Measurements from ENCODE around the gene STARD13.

Gene STARD13

GRCh38 chr13:33235564-33235963 lies 50.0 kb downstream of the STARD13 start:
- H3K36me3 Mint-ChIP-seq (ENCODE audit: insufficient read depth) = peaks cover 1% of the 10 kb centered on the region
- no peak overlapping the region for H3K27ac Mint-ChIP-seq (ENCODE audit: low read depth)
- H3K9me3 Mint-ChIP-seq = peaks cover 6% of the 10 kb centered on the region
- no peaks in the 10 kb centered on the region for H3K4me1 Mint-ChIP-seq
- H3K27me3 Mint-ChIP-seq = peaks cover 9% of the 10 kb centered on the region
- no peak for ATAC-seq (replicated peaks; ENCODE audit: extremely low read depth, poor library complexity, severe bottlenecking)
- no peak overlapping the region for H3K4me3 Mint-ChIP-seq
- no peak for DNase-seq (ENCODE audit: low spot score in 2 of 2)

GRCh38 chr13:33235078-33235477 lies 50.5 kb downstream of the STARD13 start:
- no peak overlapping the region for H3K27ac Mint-ChIP-seq (ENCODE audit: low read depth)
- no peaks in the 10 kb centered on the region for H3K4me1 Mint-ChIP-seq
- DNase-seq (ENCODE audit: low spot score in 2 of 2) (no peak), ATAC-seq (replicated peaks; ENCODE audit: extremely low read depth, poor library complexity, severe bottlenecking) (no peak)
- H3K4me3 Mint-ChIP-seq = no peak overlapping the region
- peaks cover 9% of the 10 kb centered on the region for H3K27me3 Mint-ChIP-seq
- H3K9me3 Mint-ChIP-seq = peaks cover 6% of the 10 kb centered on the region
- peaks cover 1% of the 10 kb centered on the region for H3K36me3 Mint-ChIP-seq (ENCODE audit: insufficient read depth)

- Mint-ChIP-seq H3K27ac (ENCODE audit: low read depth) (no peak overlapping the region), H3K9me3 (peaks cover 6% of the 10 kb centered on the region), H3K36me3 (ENCODE audit: insufficient read depth) (peaks cover 1% of the 10 kb centered on the region), H3K4me3 (no peak overlapping the region), H3K27me3 (peaks cover 9% of the 10 kb centered on the region), H3K4me1 (no peaks in the 10 kb centered on the region)
- DNase-seq (ENCODE audit: low spot score in 2 of 2) (no peak), ATAC-seq (replicated peaks; ENCODE audit: extremely low read depth, poor library complexity, severe bottlenecking) (no peak)
Observed at GRCh38 chr13:33233547-33233946, 52.0 kb downstream of the STARD13 start.

GRCh38 chr13:33232883-33233282 lies 52.7 kb downstream of the STARD13 start:
- peaks cover 8% of the 10 kb centered on the region for H3K27me3 Mint-ChIP-seq
- DNase-seq (ENCODE audit: low spot score in 2 of 2) (no peak), ATAC-seq (replicated peaks; ENCODE audit: extremely low read depth, poor library complexity, severe bottlenecking) (no peak)
- no peak overlapping the region for H3K4me3 Mint-ChIP-seq
- H3K27ac Mint-ChIP-seq (ENCODE audit: low read depth) = no peak overlapping the region
- H3K9me3 Mint-ChIP-seq = peaks cover 6% of the 10 kb centered on the region
- peaks cover 1% of the 10 kb centered on the region for H3K36me3 Mint-ChIP-seq (ENCODE audit: insufficient read depth)
- no peaks in the 10 kb centered on the region for H3K4me1 Mint-ChIP-seq

- ATAC-seq (replicated peaks; ENCODE audit: extremely low read depth, poor library complexity, severe bottlenecking) (no peak), DNase-seq (ENCODE audit: low spot score in 2 of 2) (no peak)
- Mint-ChIP-seq H3K4me1 (no peaks in the 10 kb centered on the region), H3K27ac (ENCODE audit: low read depth) (no peak overlapping the region), H3K36me3 (ENCODE audit: insufficient read depth) (peaks cover 1% of the 10 kb centered on the region), H3K9me3 (peaks cover 6% of the 10 kb centered on the region), H3K4me3 (no peak overlapping the region), H3K27me3 (no peaks in the 10 kb centered on the region)
Observed at GRCh38 chr13:33231339-33231738, 54.2 kb downstream of the STARD13 start.

- Mint-ChIP-seq H3K36me3 (ENCODE audit: insufficient read depth) (peaks cover 1% of the 10 kb centered on the region), H3K27ac (ENCODE audit: low read depth) (no peak overlapping the region), H3K9me3 (peaks cover 6% of the 10 kb centered on the region), H3K4me3 (no peak overlapping the region), H3K27me3 (no peaks in the 10 kb centered on the region), H3K4me1 (no peaks in the 10 kb centered on the region)
- ATAC-seq (replicated peaks; ENCODE audit: extremely low read depth, poor library complexity, severe bottlenecking) = no peak
- DNase-seq (ENCODE audit: low spot score in 2 of 2) = no peak
Observed at GRCh38 chr13:33230178-33230881, 55.2 kb downstream of the STARD13 start.

GRCh38 chr13:33229446-33230177 lies 55.9 kb downstream of the STARD13 start:
- no peak for DNase-seq (ENCODE audit: low spot score in 2 of 2)
- H3K27ac Mint-ChIP-seq (ENCODE audit: low read depth) = no peak overlapping the region
- H3K4me3 Mint-ChIP-seq = no peak overlapping the region
- H3K27me3 Mint-ChIP-seq = no peaks in the 10 kb centered on the region
- H3K4me1 Mint-ChIP-seq = no peaks in the 10 kb centered on the region
- H3K36me3 Mint-ChIP-seq (ENCODE audit: insufficient read depth) = peaks cover 1% of the 10 kb centered on the region
- peaks cover 6% of the 10 kb centered on the region for H3K9me3 Mint-ChIP-seq
- ATAC-seq (replicated peaks; ENCODE audit: extremely low read depth, poor library complexity, severe bottlenecking) = no peak

GRCh38 chr13:33228648-33229445 lies 56.7 kb downstream of the STARD13 start:
- peaks cover 1% of the 10 kb centered on the region for H3K36me3 Mint-ChIP-seq (ENCODE audit: insufficient read depth)
- no peaks in the 10 kb centered on the region for H3K27me3 Mint-ChIP-seq
- H3K4me3 Mint-ChIP-seq = no peak overlapping the region
- DNase-seq (ENCODE audit: low spot score in 2 of 2) (no peak), ATAC-seq (replicated peaks; ENCODE audit: extremely low read depth, poor library complexity, severe bottlenecking) (no peak)
- peaks cover 6% of the 10 kb centered on the region for H3K9me3 Mint-ChIP-seq
- no peak overlapping the region for H3K27ac Mint-ChIP-seq (ENCODE audit: low read depth)
- no peaks in the 10 kb centered on the region for H3K4me1 Mint-ChIP-seq

- H3K27me3 Mint-ChIP-seq = no peaks in the 10 kb centered on the region
- H3K4me3 Mint-ChIP-seq = no peak overlapping the region
- peaks cover 6% of the 10 kb centered on the region for H3K9me3 Mint-ChIP-seq
Observed at GRCh38 chr13:33227927-33228647, 57.5 kb downstream of the STARD13 start.

GRCh38 chr13:33224686-33225085 lies 60.9 kb downstream of the STARD13 start:
- ATAC-seq (replicated peaks; ENCODE audit: extremely low read depth, poor library complexity, severe bottlenecking) (no peak), DNase-seq (ENCODE audit: low spot score in 2 of 2) (no peak)
- no peak overlapping the region for H3K4me3 Mint-ChIP-seq
- no peak overlapping the region for H3K27ac Mint-ChIP-seq (ENCODE audit: low read depth)
- no peaks in the 10 kb centered on the region for H3K4me1 Mint-ChIP-seq
- no peaks in the 10 kb centered on the region for H3K9me3 Mint-ChIP-seq
- no peaks in the 10 kb centered on the region for H3K36me3 Mint-ChIP-seq (ENCODE audit: insufficient read depth)
- no peaks in the 10 kb centered on the region for H3K27me3 Mint-ChIP-seq

More at GRCh38 chr13:33227927-33228647, 57.5 kb downstream of the STARD13 start:
- Mint-ChIP-seq H3K36me3 (ENCODE audit: insufficient read depth) (peaks cover under 1% of the 10 kb centered on the region), H3K4me1 (no peaks in the 10 kb centered on the region), H3K27ac (ENCODE audit: low read depth) (no peak overlapping the region)
- DNase-seq (ENCODE audit: low spot score in 2 of 2) = no peak
- ATAC-seq (replicated peaks; ENCODE audit: extremely low read depth, poor library complexity, severe bottlenecking) = no peak

- DNase-seq (ENCODE audit: low spot score in 2 of 2) (no peak), ATAC-seq (replicated peaks; ENCODE audit: extremely low read depth, poor library complexity, severe bottlenecking) (no peak)
- H3K9me3 Mint-ChIP-seq = no peaks in the 10 kb centered on the region
- H3K36me3 Mint-ChIP-seq (ENCODE audit: insufficient read depth) = no peaks in the 10 kb centered on the region
- H3K27ac Mint-ChIP-seq (ENCODE audit: low read depth) = no peak overlapping the region
- H3K4me3 Mint-ChIP-seq = no peak overlapping the region
- no peaks in the 10 kb centered on the region for H3K4me1 Mint-ChIP-seq
- H3K27me3 Mint-ChIP-seq = no peaks in the 10 kb centered on the region
Observed at GRCh38 chr13:33224191-33224590, 61.4 kb downstream of the STARD13 start.

- DNase-seq (ENCODE audit: low spot score in 2 of 2) = no peak
- no peak for ATAC-seq (replicated peaks; ENCODE audit: extremely low read depth, poor library complexity, severe bottlenecking)
- Mint-ChIP-seq H3K4me1 (no peaks in the 10 kb centered on the region), H3K27ac (ENCODE audit: low read depth) (no peak overlapping the region), H3K4me3 (no peak overlapping the region), H3K36me3 (ENCODE audit: insufficient read depth) (no peaks in the 10 kb centered on the region), H3K9me3 (no peaks in the 10 kb centered on the region), H3K27me3 (no peaks in the 10 kb centered on the region)
Observed at GRCh38 chr13:33219926-33220325, 65.6 kb downstream of the STARD13 start.

Data from central memory CD8-positive, alpha-beta T cell (primary cell).